ENCODE results near the gene ZNF341.

DNA sequence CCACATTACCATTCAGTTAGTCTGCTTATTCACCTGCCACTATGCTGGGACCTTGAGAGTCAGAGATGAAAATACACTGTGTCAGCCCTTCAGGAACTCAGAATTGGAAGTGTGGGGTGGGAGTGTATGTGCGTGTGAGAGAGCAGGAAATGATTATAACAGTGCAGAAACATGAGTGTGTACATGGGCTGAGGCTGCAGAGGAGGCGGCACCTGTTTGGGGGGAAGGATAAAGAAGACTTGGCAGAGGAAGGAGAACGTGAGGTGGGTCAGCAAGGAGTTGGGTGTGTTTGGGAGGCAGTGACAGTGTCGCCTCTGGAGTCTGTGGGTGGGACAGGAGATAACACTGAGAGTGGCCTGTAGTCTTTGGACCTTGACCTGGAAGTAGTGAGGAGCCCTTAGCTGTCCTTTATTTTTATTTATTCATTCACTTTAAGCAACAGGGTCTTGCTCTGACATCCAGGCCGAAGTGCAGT is 82.5 kb downstream of the ZNF341 start:
- TF ChIP-seq POLR2A (IDR thresholded peaks at IDR 0.05) = peak; percentile 33 to 57
- TF ChIP-seq, protein P1, sequence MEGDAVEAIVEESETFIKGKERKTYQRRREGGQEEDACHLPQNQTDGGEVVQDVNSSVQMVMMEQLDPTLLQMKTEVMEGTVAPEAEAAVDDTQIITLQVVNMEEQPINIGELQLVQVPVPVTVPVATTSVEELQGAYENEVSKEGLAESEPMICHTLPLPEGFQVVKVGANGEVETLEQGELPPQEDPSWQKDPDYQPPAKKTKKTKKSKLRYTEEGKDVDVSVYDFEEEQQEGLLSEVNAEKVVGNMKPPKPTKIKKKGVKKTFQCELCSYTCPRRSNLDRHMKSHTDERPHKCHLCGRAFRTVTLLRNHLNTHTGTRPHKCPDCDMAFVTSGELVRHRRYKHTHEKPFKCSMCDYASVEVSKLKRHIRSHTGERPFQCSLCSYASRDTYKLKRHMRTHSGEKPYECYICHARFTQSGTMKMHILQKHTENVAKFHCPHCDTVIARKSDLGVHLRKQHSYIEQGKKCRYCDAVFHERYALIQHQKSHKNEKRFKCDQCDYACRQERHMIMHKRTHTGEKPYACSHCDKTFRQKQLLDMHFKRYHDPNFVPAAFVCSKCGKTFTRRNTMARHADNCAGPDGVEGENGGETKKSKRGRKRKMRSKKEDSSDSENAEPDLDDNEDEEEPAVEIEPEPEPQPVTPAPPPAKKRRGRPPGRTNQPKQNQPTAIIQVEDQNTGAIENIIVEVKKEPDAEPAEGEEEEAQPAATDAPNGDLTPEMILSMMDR (IDR thresholded peaks at IDR 0.05) = no peak

All from Peyer's patch (tissue), 4 donors.